Activated CD8-positive, alpha-beta T cell treated with anti-CD3 and anti-CD28 coated beads for 36 hours (primary cell): ENCODE data around the gene CPSF3. TPM values are rescaled to one million over a fixed set of nuclear protein-coding genes. Genes with fewer than 3 reads are reported as not detected.

ENCODE experiments used
- ATAC-seq: fragments of 200-7000 bp; cut with Tn5 transposase; one replicate; pipeline ENCODE4 v1.10.0; 2021; ENCODE audit warnings: mild to moderate bottlenecking, moderate library complexity
- CTCF ChIA-PET: fragments of 350-600 bp; sonication (Branson Sonifier 250); formaldehyde crosslinking; loops from one replicate; lab custom pipeline; 2021; ENCODE audit warnings: antibody characterized with exemption; lab: Charles Lee
- POLR2A ChIA-PET: fragments of 350-600 bp; sonication (Branson Sonifier 250); formaldehyde crosslinking; loops from one replicate; lab custom pipeline; 2021; ENCODE audit warnings: antibody characterized with exemption; lab: Charles Lee
- DNase-seq: peaks from one replicate; pipeline ENCODE4 v3.0.0-alpha.2; 2020
- H3K27ac Mint-ChIP-seq: one replicate; pipeline ENCODE4 v1.8.0; 2021; ENCODE audit warnings: mild to moderate bottlenecking, mixed read lengths
- H3K27me3 Mint-ChIP-seq: one replicate; pipeline ENCODE4 v1.8.0; 2021; ENCODE audit warnings: mixed read lengths
- H3K36me3 Mint-ChIP-seq: one replicate; pipeline ENCODE4 v1.8.0; 2021; ENCODE audit warnings: low read depth, mixed read lengths
- H3K4me1 Mint-ChIP-seq: one replicate; pipeline ENCODE4 v1.8.0; 2021; ENCODE audit warnings: low read depth, mixed read lengths
- H3K4me3 Mint-ChIP-seq: one replicate; pipeline ENCODE4 v1.8.0; 2021; ENCODE audit warnings: mild to moderate bottlenecking, moderate library complexity, mixed read lengths
- H3K9me3 Mint-ChIP-seq: one replicate; pipeline ENCODE4 v1.8.0; 2021; ENCODE audit warnings: mixed read lengths
- CTCF ChIP-seq: fragments of 200-600 bp; IDR thresholded peaks from one replicate; pipeline ENCODE4 v1.8.0; 2022; ENCODE audit warnings: antibody characterized with exemption, mild to moderate bottlenecking
- intact Hi-C: fragments of 100-400 bp; cut with micrococcal nuclease; formaldehyde crosslinking; loops from one replicate; pipeline ENCODE4 v1.10.0; 2022
- total RNA-seq, 2 experiments: library from RNA; stranded (reverse); gene quantifications; one replicate each; pipeline ENCODE4 v1.2.3, GENCODE V29; 2021

Gene CPSF3
- total RNA-seq, 2 experiments from 2014 or later: 72.2 to 73.0 TPM

DNA sequence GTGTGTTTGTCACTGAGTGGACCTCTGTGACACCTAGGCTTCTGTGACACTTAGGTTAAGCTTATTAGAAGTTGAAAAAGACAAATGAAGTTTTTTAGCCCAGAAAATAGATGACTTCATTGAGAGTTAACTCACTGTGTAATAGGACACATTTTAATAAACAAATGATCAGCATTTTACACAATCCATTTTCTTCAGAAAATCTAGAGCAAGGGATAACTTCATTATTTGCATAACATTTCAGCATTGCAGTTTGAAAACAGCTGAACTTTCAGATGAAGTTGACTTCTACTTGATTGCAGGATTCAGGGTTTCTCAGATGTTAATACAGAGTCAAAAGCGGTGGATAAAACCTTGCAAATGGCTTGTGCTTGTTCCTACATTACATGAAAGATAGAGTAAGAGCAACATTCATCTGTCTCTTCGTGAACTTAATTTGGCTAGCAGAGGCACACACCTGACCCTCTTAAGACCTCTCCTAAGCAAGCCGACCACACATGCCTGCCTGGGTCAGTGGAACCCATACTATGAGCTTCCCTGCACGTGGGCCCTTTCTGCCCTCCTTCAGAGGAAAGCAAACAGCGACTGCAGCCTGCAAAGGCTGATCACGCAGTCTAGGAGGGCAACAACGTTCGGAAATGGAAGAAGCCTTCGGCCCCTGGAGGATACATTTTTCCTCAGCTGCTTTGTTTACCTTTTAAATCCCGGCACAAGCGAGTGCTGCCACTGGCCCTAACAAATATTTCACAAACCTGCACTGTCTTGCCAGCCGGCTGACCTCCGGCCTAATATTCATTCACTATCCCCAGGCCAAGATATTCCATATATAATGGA, 16.7 kb upstream of the CPSF3 start:
- ATAC-seq (no peak), DNase-seq (no peak)
- Mint-ChIP-seq H3K27ac (no peak overlapping the region), H3K4me3 (no peak overlapping the region), H3K36me3 (peaks cover 11% of the 10 kb centered on the region), H3K4me1 (no peaks in the 10 kb centered on the region), H3K27me3 (no peaks in the 10 kb centered on the region), H3K9me3 (no peaks in the 10 kb centered on the region)
- ChIA-PET CTCF (interaction anchor here (0.9 kb wide), 1 partner anchor 393 kb away, joined by 4 read pairs; no protein-coding TSS in a partner anchor), POLR2A (no interaction called here)
- TF ChIP-seq CTCF: no peak
- intact Hi-C loops: no loop called here

DNA sequence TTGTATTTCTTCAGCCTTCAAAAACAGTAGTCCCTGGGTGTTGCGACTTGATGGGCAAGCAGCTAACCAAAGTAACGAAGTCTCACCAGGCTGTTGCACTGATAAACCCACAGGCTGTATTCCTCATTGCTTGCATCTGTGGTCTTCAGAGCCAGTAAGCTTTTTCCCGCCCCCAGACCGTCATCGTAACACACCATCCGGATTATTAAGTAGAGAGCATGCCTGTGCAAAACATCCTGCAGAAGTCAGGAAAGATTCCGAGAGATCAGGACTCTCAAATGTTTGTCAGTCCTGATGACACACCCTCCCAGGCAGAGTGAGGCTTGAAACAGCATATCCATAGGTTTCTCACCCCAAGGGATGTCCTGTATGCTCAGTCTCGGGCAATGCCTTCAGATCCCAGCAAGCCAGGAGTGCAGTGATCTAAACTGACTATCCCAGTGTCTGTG, 16.1 kb upstream of the CPSF3 start:
- TF ChIP-seq CTCF: no peak
- intact Hi-C loops: no loop called here
- H3K4me3 Mint-ChIP-seq: no peak overlapping the region
- peak overlapping the region; percentile 25 for H3K27ac Mint-ChIP-seq
- peaks cover 17% of the 10 kb centered on the region for H3K36me3 Mint-ChIP-seq
- CTCF ChIA-PET: interaction anchor here (0.9 kb wide), 1 partner anchor 392 kb away, joined by 4 read pairs; no protein-coding TSS in a partner anchor
- H3K27me3 Mint-ChIP-seq: no peaks in the 10 kb centered on the region
- ATAC-seq (no peak), DNase-seq (no peak)
- no peaks in the 10 kb centered on the region for H3K9me3 Mint-ChIP-seq
- POLR2A ChIA-PET: no interaction called here
- H3K4me1 Mint-ChIP-seq: no peaks in the 10 kb centered on the region

DNA sequence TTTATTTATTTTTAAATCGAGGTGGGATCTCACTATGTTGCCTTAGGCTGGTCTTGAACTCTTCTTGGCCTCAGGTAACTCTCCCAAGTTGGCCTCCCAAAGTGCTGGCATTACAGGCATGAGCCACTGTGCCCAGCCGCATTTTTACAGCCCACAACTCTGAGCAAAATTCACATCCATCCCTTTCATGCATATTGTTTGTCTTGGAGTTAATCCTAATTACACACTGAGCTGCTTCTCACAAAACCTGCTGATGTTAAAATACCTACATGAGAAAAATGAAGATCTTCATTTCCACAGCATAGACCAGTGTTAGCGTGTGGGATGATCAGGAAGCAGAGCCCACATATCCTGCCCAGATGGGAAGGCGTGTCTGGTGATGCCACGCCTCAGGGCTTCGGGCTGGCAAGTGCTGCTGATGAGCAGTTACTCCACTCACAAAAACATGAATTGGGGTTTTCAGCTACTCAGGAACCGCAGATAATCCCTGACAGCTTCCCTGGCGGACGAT, 14.8 kb upstream of the CPSF3 start:
- POLR2A ChIA-PET: interaction anchor here (1.0 kb wide), 1 partner anchor 14 kb away, joined by 3 read pairs; no protein-coding TSS in a partner anchor
- no peak overlapping the region for H3K27ac Mint-ChIP-seq

GRCh38 chr2:9410108-9410507, 13.3 kb upstream of the CPSF3 start:
- Mint-ChIP-seq H3K27ac (no peak overlapping the region), H3K4me3 (no peak overlapping the region), H3K27me3 (no peaks in the 10 kb centered on the region), H3K36me3 (peaks cover 22% of the 10 kb centered on the region), H3K4me1 (no peaks in the 10 kb centered on the region), H3K9me3 (no peaks in the 10 kb centered on the region)
- ChIA-PET POLR2A (no interaction called here), CTCF (no interaction called here)
- no peak for TF ChIP-seq CTCF
- ATAC-seq (peak; percentile 37), DNase-seq (no peak)
- intact Hi-C loops: no loop called here

More for the DNA sequence above, 14.8 kb upstream of the CPSF3 start:
- Mint-ChIP-seq H3K27me3 (no peaks in the 10 kb centered on the region), H3K4me1 (no peaks in the 10 kb centered on the region), H3K9me3 (no peaks in the 10 kb centered on the region), H3K4me3 (no peak overlapping the region), H3K36me3 (peaks cover 17% of the 10 kb centered on the region)
- intact Hi-C loops: no loop called here
- no peak for TF ChIP-seq CTCF
- DNase-seq: no peak
- no peak for ATAC-seq
- CTCF ChIA-PET: no interaction called here

GRCh38 chr2:9412781-9413180, 10.7 kb upstream of the CPSF3 start:
- DNase-seq (no peak), ATAC-seq (no peak)
- intact Hi-C loops: no loop called here
- Mint-ChIP-seq H3K9me3 (no peaks in the 10 kb centered on the region), H3K36me3 (peaks cover 30% of the 10 kb centered on the region), H3K4me1 (peaks cover 10% of the 10 kb centered on the region), H3K27ac (no peak overlapping the region), H3K27me3 (no peaks in the 10 kb centered on the region), H3K4me3 (no peak overlapping the region)
- POLR2A ChIA-PET: interaction anchor here (0.7 to 1.1 kb wide), 2 partner anchors 10 to 120 kb away, joined by 3 read pairs; partner anchors contain the start of genes CPSF3 and ITGB1BP1
- CTCF ChIA-PET: no interaction called here
- no peak for TF ChIP-seq CTCF
